Measurements from ENCODE around the gene HES3. TPM values are rescaled to one million over a fixed set of nuclear protein-coding genes. Genes with fewer than 3 reads are reported as not detected.

Gene HES3
- total RNA-seq, 8 experiments from 2014 or later, result 0.37 to 0.66 (median 0.42) TPM; not detected in 5

Other genes starting within 250 kb of the HES3 start
- 10 to 100 TPM in 5 of 8 experiments, 1 to 10 TPM in 3; 6.3 to 21.9 (median 11.5) TPM for gene KCNAB2, start 198.3 kb upstream of the HES3 start, total RNA-seq
- gene CHD5, start 63.9 kb upstream of the HES3 start, total RNA-seq, result 10 to 100 TPM in 1 of 8 experiments, 1 to 10 TPM in 1, under 1 TPM in 6; 0.15 to 18.4 (median 0.63) TPM
- 100 to 1,000 TPM; 340 to 786 (median 466) TPM for gene RPL22, start 44.6 kb upstream of the HES3 start, total RNA-seq
- 100 to 1,000 TPM in 1 of 8 experiments, 10 to 100 TPM in 2, 1 to 10 TPM in 5; 1.8 to 149 (median 7.3) TPM for gene RNF207, start 38.1 kb upstream of the HES3 start, total RNA-seq
- gene ICMT, start 8.2 kb upstream of the HES3 start, total RNA-seq, result 10 to 100 TPM; 26.5 to 62.1 (median 36.1) TPM
- 10 to 100 TPM; 13.0 to 44.0 (median 15.3) TPM for gene GPR153, start 16.9 kb downstream of the HES3 start, total RNA-seq
- 100 to 1,000 TPM in 2 of 8 experiments, 10 to 100 TPM in 5, 1 to 10 TPM in 1; 6.9 to 127 (median 80.5) TPM for gene ACOT7, start 149.6 kb downstream of the HES3 start, total RNA-seq
- 1 to 10 TPM in 4 of 8 experiments, under 1 TPM in 4; 0.14 to 7.8 (median 0.98) TPM for gene HES2, start 175.7 kb downstream of the HES3 start, total RNA-seq
- gene ESPN, start 180.6 kb downstream of the HES3 start, total RNA-seq, result 1 to 10 TPM in 5 of 8 experiments, under 1 TPM in 2, not detected in 1; 0.87 to 3.4 (median 1.4) TPM
- gene TNFRSF25, start 222.0 kb downstream of the HES3 start, total RNA-seq, result 1 to 10 TPM; 1.4 to 9.1 (median 5.0) TPM
- 10 to 100 TPM in 2 of 8 experiments, 1 to 10 TPM in 6; 1.7 to 16.7 (median 8.4) TPM for gene PLEKHG5, start 247.5 kb downstream of the HES3 start, total RNA-seq

Measured in motor neuron (in vitro differentiated cells).